ENCODE data around the gene SOS1.

SOS1 gene

GRCh38 chr2:39027421-39027820, 93.4 kb downstream of the SOS1 start:
- DNase-seq (ENCODE audit: low read depth in 2 of 2) = no peak

- no peak for DNase-seq (ENCODE audit: low read depth in 2 of 2)
Observed at GRCh38 chr2:39024833-39025232, 96.0 kb downstream of the SOS1 start.

DNA sequence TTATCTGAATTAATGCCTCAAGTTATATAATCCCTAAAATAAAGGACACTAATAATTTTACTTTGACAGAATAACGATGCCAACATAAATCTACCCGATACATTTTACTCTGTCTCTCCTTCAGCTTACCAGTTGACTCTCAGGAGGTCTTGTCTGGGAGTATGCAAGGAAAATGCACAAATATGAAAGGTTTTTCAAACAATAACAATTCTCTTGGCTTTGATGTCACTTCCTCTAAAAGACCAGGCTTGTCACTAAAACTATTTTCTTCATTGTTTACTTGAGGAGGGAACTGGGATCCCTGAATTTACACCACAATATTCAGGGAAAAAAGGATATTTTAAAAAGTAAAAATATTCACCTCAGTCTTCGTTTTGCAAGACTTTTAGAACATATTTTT, 97.2 kb downstream of the SOS1 start:
- DNase-seq (ENCODE audit: low read depth in 2 of 2) = no peak

DNA sequence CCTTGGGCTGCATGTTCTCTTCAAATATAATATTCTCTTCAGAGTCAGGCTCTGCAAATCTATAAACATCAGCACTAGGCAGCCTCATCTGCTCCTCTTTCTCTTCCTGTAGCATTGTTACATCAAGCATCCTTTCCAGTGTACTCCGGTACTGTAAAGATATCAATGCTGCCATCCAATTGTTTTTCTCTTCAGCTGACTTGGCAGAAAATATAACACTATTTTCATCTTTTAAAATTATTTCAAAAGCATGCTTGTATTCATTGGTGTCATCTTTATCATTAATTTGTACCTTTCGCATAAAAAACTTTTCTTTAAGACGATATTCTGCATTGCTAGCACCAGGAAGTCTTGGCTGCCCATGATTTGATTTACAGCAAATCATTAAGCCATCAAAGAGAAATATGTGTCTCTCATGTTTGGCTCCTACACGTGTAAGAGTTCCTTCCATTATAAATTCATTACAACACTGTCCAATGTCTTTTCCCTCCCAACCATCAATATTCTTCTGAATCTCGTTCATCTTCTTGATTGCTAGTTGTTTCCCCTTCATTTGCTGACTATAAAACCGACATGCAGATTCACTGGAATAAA, 98.1 kb downstream of the SOS1 start:
- no peak for DNase-seq (ENCODE audit: low read depth in 2 of 2)

GRCh38 chr2:39020383-39020782, 100.5 kb downstream of the SOS1 start:
- no peak for DNase-seq (ENCODE audit: low read depth in 2 of 2)

- no peak for DNase-seq (ENCODE audit: low read depth in 2 of 2)
Observed at GRCh38 chr2:39018638-39019037, 102.2 kb downstream of the SOS1 start.

- no peak for DNase-seq (ENCODE audit: low read depth in 2 of 2)
Observed at GRCh38 chr2:39017334-39017733, 103.5 kb downstream of the SOS1 start.

GRCh38 chr2:39015424-39015823, 105.4 kb downstream of the SOS1 start:
- no peak for DNase-seq (ENCODE audit: low read depth in 2 of 2)

DNA sequence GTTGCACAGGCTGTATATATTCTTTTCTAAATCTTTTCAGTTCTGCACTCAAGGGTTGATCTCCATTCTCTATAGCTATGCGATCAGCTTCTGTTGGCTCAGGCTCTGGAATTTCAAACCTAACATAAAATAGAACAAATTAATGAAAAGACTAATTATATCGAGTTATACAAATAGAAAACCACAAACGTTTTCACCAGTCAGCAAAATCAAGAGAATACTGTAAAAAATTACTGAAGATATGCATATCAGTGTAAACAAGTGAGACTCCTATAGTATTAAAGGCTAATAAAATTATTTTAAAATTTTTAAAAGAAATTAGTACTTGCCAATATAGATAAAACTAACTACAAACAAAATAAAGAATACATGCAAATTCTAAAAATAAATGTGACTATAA, 107.0 kb downstream of the SOS1 start:
- no peak for DNase-seq (ENCODE audit: low read depth in 2 of 2)

DNA sequence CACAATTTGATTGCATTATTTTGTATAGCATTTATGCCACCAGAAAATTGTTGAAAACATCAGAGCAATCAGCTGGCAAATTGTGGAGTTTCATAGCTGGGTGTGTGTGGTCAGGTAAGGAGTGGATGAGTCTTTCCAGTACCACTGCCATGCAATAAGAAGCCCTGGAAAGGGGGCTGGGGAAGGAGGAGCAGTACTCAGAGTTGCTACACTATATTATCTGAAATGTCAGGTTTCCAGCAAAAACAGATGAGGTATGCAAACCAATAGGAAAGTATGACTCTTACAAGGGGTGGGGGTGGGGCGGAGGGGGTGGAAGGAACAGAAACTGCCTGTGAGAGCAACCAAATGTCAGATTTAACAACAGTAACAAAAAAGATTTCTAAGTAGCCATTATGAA, 112.2 kb downstream of the SOS1 start:
- DNase-seq (ENCODE audit: low read depth in 2 of 2) = no peak

DNA sequence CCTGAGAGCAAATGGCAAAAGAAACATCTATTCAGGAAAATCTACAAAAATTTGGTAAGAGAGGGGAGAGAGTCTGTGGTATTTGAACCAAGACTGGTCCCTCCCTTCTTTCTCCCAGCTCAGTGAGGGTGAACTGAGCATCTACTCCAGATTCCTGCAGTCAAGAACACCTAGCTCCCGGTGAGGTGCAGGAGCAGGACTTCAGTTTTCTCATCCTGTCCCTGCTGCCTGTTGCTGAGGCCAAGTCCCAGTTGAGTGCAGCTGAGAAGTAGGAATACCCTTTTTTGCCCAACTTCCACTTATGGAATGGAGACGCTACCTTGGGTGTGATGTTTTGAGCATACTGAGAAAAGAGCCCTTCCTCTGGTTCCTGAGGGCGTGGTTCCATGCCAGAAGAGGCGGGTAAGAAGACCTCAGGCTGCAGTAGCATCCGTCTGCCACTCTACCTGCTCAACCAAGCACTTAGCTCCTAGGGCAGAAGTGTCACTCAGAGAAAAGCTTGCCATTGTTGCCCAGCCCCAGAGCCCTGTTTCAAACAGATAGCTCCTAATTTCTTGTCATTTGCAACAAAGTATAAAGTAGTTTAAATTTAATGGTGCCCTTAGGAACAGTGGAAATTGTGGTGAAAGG, 112.9 kb downstream of the SOS1 start:
- DNase-seq (ENCODE audit: low read depth in 2 of 2) = no peak

GRCh38 chr2:39000552-39000951, 120.3 kb downstream of the SOS1 start:
- no peak for DNase-seq (ENCODE audit: low read depth in 2 of 2)

- no peak for DNase-seq (ENCODE audit: low read depth in 2 of 2)
Observed at GRCh38 chr2:38997781-38998180, 123.1 kb downstream of the SOS1 start.

GRCh38 chr2:38991899-38992298, 129.0 kb downstream of the SOS1 start:
- no peak for DNase-seq (ENCODE audit: low read depth in 2 of 2)

GRCh38 chr2:38988716-38989115, 132.1 kb downstream of the SOS1 start:
- DNase-seq (ENCODE audit: low read depth in 2 of 2) = no peak

DNA sequence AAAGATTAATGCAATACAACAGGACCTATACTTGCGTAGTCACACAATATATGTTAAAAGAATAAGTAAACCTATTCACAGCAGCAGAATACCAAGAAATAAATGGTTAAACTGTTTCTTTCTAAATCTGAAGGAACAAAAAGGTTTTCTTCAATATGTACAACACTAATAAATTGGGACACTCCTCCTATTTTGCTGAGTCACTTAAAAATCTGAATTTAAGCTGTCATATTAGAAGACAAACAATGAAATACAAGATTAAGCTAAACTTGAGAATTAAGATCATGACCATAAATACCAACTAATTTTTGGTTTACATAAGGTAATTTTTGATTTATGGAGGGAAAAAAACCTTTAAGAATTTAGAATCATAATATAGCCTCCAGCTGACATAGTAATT, 138.4 kb downstream of the SOS1 start:
- no peak for DNase-seq (ENCODE audit: low read depth in 2 of 2)

DNA sequence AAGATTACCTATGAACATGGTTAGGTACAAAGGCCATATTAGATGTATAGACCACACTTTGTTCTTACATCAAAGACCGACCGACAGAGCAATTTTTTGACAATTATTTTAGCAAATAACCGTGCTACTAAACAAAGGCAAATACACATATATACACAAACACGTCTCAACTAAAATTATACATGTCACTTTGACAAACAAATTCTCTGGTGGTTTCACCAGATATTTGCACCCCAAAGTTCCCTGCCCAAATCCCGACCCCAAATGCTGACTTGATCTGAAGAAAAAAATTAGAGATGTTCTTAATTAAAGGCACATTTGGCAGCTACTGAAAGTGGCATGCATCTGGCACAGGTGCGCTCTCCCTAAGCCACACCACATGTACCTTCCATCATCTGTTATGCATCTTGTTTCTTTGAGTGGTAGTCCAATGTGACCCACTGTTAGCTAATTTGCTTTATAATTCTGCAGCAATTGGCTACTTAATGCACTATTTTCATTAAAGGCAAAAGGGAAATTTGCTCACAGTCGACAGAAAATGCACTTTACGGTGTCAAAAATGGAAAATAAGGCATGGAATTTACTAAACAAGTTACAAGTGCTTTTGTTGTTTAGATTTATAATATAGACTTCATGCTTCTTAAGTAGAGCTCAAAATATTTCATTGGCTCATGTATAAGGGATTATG, 139.0 kb downstream of the SOS1 start:
- no peak for DNase-seq (ENCODE audit: low read depth in 2 of 2)

DNA sequence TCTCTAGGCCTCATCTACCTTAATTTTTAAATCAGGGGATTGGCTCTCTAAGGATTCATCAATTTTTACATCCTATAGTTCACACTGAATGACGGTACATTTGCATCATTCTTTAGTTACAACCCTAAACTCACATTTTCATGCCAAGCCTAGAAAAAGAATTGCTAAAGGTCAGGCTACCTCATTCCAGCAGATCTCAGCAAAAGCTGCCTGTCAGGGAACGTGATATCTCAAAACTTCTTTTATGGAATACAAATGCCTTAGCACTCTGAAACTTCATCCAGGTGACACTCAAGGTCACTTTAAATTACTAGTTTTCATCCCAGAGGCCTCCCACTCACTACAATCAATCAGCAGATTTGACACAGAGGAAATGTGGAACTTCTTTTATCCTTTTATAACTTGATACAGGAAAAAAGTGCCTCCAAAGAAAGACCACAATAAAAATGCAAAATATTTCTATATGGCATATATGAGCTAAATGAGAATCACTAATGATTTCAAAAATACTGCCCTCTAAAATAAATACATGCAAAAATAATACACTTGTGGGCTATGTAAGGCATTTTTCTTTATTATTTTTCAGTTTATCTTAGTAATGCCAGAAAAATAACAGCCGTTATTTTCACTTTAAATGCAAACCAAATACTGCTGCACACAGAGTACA, 139.7 kb downstream of the SOS1 start:
- DNase-seq (ENCODE audit: low read depth in 2 of 2) = no peak

- no peak for DNase-seq (ENCODE audit: low read depth in 2 of 2)
Observed at GRCh38 chr2:38978908-38979307, 141.9 kb downstream of the SOS1 start.

DNA sequence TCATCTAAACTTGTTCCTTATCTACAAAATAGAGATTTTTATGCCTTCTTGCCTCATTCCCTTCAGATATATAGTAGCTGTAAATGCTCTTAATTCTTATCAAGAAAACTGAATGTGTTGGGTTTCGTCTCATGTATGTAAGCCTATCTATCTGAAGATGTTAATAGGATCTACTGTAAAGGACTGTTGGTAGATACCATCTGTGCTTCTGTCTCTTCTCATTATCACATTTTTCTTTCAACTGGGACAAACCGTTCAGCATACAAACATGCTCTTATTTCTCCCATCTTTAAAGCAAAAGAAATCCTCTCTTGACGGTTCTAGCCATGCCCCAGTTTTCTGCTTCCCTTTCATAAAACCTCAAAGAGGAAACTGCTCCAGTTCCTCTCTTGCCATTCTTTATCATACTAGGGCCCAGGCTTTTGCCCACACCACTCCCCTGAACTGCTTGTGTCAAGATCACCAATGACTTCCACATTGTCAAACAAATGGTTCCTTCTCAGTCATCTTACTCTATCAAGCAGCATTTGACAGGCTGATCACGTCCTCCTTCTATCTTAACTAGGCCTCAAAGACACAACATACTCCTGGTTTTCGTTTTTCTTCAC, 142.5 kb downstream of the SOS1 start:
- no peak for DNase-seq (ENCODE audit: low read depth in 2 of 2)

DNA sequence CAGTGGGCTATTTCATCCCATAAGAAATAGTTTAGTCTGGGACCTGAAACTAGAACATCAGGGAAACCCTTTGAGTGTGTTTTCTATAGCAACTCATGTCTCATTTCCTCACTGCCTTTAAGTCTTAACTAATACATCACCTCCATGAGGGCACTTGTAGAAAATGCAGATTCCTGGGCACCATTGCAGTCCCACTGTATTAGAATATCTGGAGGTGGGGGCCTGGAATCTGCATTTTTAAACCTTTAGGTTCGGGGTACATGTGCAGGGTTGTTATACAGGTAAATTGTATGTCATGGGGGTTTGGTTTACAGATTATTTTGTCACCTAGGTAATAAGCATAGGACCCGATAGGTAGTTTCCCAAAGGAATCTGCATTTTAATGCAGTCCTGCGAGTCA, 143.8 kb downstream of the SOS1 start:
- DNase-seq (ENCODE audit: low read depth in 2 of 2) = no peak

- no peak for DNase-seq (ENCODE audit: low read depth in 2 of 2)
Observed at GRCh38 chr2:38975042-38975441, 145.8 kb downstream of the SOS1 start.

- no peak for DNase-seq (ENCODE audit: low read depth in 2 of 2)
Observed at GRCh38 chr2:38973266-38973665, 147.6 kb downstream of the SOS1 start.
